ENCODE measurements around the gene DUSP9.
"Not testable (repeated sequence)": the region's sequence is repeated elsewhere in the genome, so short reads cannot be mapped to it uniquely, and the experiment has no call there.

The DUSP9 gene

GRCh38 chrX:153688911-153689590 lies 42.0 kb downstream of the DUSP9 start:
- no CpG with 5 or more reads among the region's 53 CpGs for WGBS (ENCODE audit: insufficient coverage, insufficient read length)
- H3K4me3 ChIP-seq (ENCODE audit: low read length), result peak overlapping the region; percentile 58; the same call in 1 of the 2 replicates
- no peak overlapping the region for H3K27ac ChIP-seq (ENCODE audit: low read length)
- H3K36me3 ChIP-seq (ENCODE audit: control insufficient read depth, insufficient read depth, low read length), result peaks cover 13% of the 10 kb centered on the region
- no peaks in the 10 kb centered on the region for H3K27me3 ChIP-seq (ENCODE audit: control insufficient read depth, insufficient read depth, low read length)
- H3K9me3 ChIP-seq (ENCODE audit: control insufficient read depth, insufficient read depth, low read length), result no peaks in the 10 kb centered on the region
- H3K4me1 ChIP-seq (ENCODE audit: control insufficient read depth, insufficient read depth, low read length), result peaks cover 8% of the 10 kb centered on the region
- DNase-seq (ENCODE audit: low read depth, low spot score), result no peak

GRCh38 chrX:153689654-153690465 lies 42.9 kb downstream of the DUSP9 start:
- WGBS (ENCODE audit: insufficient coverage, insufficient read length), result no CpG with 5 or more reads among the region's 19 CpGs
- DNase-seq (ENCODE audit: low read depth, low spot score), result no peak
- Histone ChIP-seq H3K4me1 (ENCODE audit: control insufficient read depth, insufficient read depth, low read length) (peaks cover 8% of the 10 kb centered on the region), H3K27me3 (ENCODE audit: control insufficient read depth, insufficient read depth, low read length) (no peaks in the 10 kb centered on the region), H3K9me3 (ENCODE audit: control insufficient read depth, insufficient read depth, low read length) (no peaks in the 10 kb centered on the region), H3K4me3 (ENCODE audit: low read length) (peak overlapping the region; percentile 58; the same call in 1 of the 2 replicates), H3K36me3 (ENCODE audit: control insufficient read depth, insufficient read depth, low read length) (peaks cover 16% of the 10 kb centered on the region), H3K27ac (ENCODE audit: low read length) (no peak overlapping the region)

GRCh38 chrX:153690466-153690865 lies 43.5 kb downstream of the DUSP9 start:
- Histone ChIP-seq H3K9me3 (ENCODE audit: control insufficient read depth, insufficient read depth, low read length) (no peaks in the 10 kb centered on the region), H3K27me3 (ENCODE audit: control insufficient read depth, insufficient read depth, low read length) (no peaks in the 10 kb centered on the region), H3K36me3 (ENCODE audit: control insufficient read depth, insufficient read depth, low read length) (peaks cover 16% of the 10 kb centered on the region), H3K4me1 (ENCODE audit: control insufficient read depth, insufficient read depth, low read length) (peaks cover 7% of the 10 kb centered on the region), H3K27ac (ENCODE audit: low read length) (no peak overlapping the region), H3K4me3 (ENCODE audit: low read length) (no peak overlapping the region)
- no CpG with 5 or more reads among the region's 14 CpGs for WGBS (ENCODE audit: insufficient coverage, insufficient read length)
- DNase-seq (ENCODE audit: low read depth, low spot score), result no peak

GRCh38 chrX:153691032-153691827 lies 44.2 kb downstream of the DUSP9 start:
- peaks cover 16% of the 10 kb centered on the region for H3K36me3 ChIP-seq (ENCODE audit: control insufficient read depth, insufficient read depth, low read length)
- H3K27me3 ChIP-seq (ENCODE audit: control insufficient read depth, insufficient read depth, low read length); H3K27ac ChIP-seq (ENCODE audit: low read length); H3K4me3 ChIP-seq (ENCODE audit: low read length); H3K4me1 ChIP-seq (ENCODE audit: control insufficient read depth, insufficient read depth, low read length); H3K9me3 ChIP-seq (ENCODE audit: control insufficient read depth, insufficient read depth, low read length); DNase-seq (ENCODE audit: low read depth, low spot score): not testable (repeated sequence)
- WGBS (ENCODE audit: insufficient coverage, insufficient read length), result no CpG with 5 or more reads among the region's 21 CpGs

- WGBS (ENCODE audit: insufficient coverage, insufficient read length), result no CpG with 5 or more reads among the region's 4 CpGs
- Histone ChIP-seq H3K27ac (ENCODE audit: low read length) (no peak overlapping the region), H3K4me1 (ENCODE audit: control insufficient read depth, insufficient read depth, low read length) (peaks cover 2% of the 10 kb centered on the region; the same call in 1 of the 2 replicates), H3K27me3 (ENCODE audit: control insufficient read depth, insufficient read depth, low read length) (no peaks in the 10 kb centered on the region), H3K36me3 (ENCODE audit: control insufficient read depth, insufficient read depth, low read length) (peaks cover 16% of the 10 kb centered on the region), H3K9me3 (ENCODE audit: control insufficient read depth, insufficient read depth, low read length) (no peaks in the 10 kb centered on the region), H3K4me3 (ENCODE audit: low read length) (no peak overlapping the region)
- no peak for DNase-seq (ENCODE audit: low read depth, low spot score)
These were observed 45.0 kb downstream of the DUSP9 start for GRCh38 chrX:153692003-153692402.

GRCh38 chrX:153692611-153693156 lies 45.7 kb downstream of the DUSP9 start:
- no peak overlapping the region for H3K27ac ChIP-seq (ENCODE audit: low read length)
- H3K4me1 ChIP-seq (ENCODE audit: control insufficient read depth, insufficient read depth, low read length), result peaks cover 2% of the 10 kb centered on the region; the same call in 1 of the 2 replicates
- no peaks in the 10 kb centered on the region for H3K27me3 ChIP-seq (ENCODE audit: control insufficient read depth, insufficient read depth, low read length)
- H3K36me3 ChIP-seq (ENCODE audit: control insufficient read depth, insufficient read depth, low read length), result peaks cover 16% of the 10 kb centered on the region
- no peaks in the 10 kb centered on the region for H3K9me3 ChIP-seq (ENCODE audit: control insufficient read depth, insufficient read depth, low read length)
- DNase-seq (ENCODE audit: low read depth, low spot score), result no peak
- H3K4me3 ChIP-seq (ENCODE audit: low read length), result no peak overlapping the region
- no CpG with 5 or more reads among the region's 24 CpGs for WGBS (ENCODE audit: insufficient coverage, insufficient read length)

GRCh38 chrX:153693216-153694086 lies 46.4 kb downstream of the DUSP9 start:
- H3K27me3 ChIP-seq (ENCODE audit: control insufficient read depth, insufficient read depth, low read length), result no peaks in the 10 kb centered on the region
- WGBS (ENCODE audit: insufficient coverage, insufficient read length), result no CpG with 5 or more reads among the region's 31 CpGs
- H3K4me1 ChIP-seq (ENCODE audit: control insufficient read depth, insufficient read depth, low read length), result peaks cover 2% of the 10 kb centered on the region; the same call in 1 of the 2 replicates
- no peak overlapping the region for H3K27ac ChIP-seq (ENCODE audit: low read length)
- peaks cover 16% of the 10 kb centered on the region for H3K36me3 ChIP-seq (ENCODE audit: control insufficient read depth, insufficient read depth, low read length)
- no peaks in the 10 kb centered on the region for H3K9me3 ChIP-seq (ENCODE audit: control insufficient read depth, insufficient read depth, low read length)
- H3K4me3 ChIP-seq (ENCODE audit: low read length), result no peak overlapping the region
- DNase-seq (ENCODE audit: low read depth, low spot score), result no peak

- H3K9me3 ChIP-seq (ENCODE audit: control insufficient read depth, insufficient read depth, low read length); H3K4me1 ChIP-seq (ENCODE audit: control insufficient read depth, insufficient read depth, low read length); H3K4me3 ChIP-seq (ENCODE audit: low read length); H3K27me3 ChIP-seq (ENCODE audit: control insufficient read depth, insufficient read depth, low read length); DNase-seq (ENCODE audit: low read depth, low spot score); H3K27ac ChIP-seq (ENCODE audit: low read length): not testable (repeated sequence)
- no CpG with 5 or more reads among the region's 16 CpGs for WGBS (ENCODE audit: insufficient coverage, insufficient read length)
- H3K36me3 ChIP-seq (ENCODE audit: control insufficient read depth, insufficient read depth, low read length), result peaks cover 16% of the 10 kb centered on the region
These were observed 47.3 kb downstream of the DUSP9 start for GRCh38 chrX:153694256-153694655.

GRCh38 chrX:153694687-153695270 lies 47.8 kb downstream of the DUSP9 start:
- H3K9me3 ChIP-seq (ENCODE audit: control insufficient read depth, insufficient read depth, low read length), result no peaks in the 10 kb centered on the region
- no peak for DNase-seq (ENCODE audit: low read depth, low spot score)
- peaks cover 13% of the 10 kb centered on the region for H3K36me3 ChIP-seq (ENCODE audit: control insufficient read depth, insufficient read depth, low read length)
- no CpG with 5 or more reads among the region's 23 CpGs for WGBS (ENCODE audit: insufficient coverage, insufficient read length)
- no peaks in the 10 kb centered on the region for H3K27me3 ChIP-seq (ENCODE audit: control insufficient read depth, insufficient read depth, low read length)
- H3K4me1 ChIP-seq (ENCODE audit: control insufficient read depth, insufficient read depth, low read length), result peaks cover 1% of the 10 kb centered on the region; the same call in 1 of the 2 replicates
- no peak overlapping the region for H3K27ac ChIP-seq (ENCODE audit: low read length)
- H3K4me3 ChIP-seq (ENCODE audit: low read length), result no peak overlapping the region

Measured in iPS DF 6.9 (cell line).